GM12878 (cell line): ENCODE data around the gene PTPRN2. TPM values are rescaled to one million over a fixed set of nuclear protein-coding genes. Genes with fewer than 3 reads are reported as not detected.
"Not testable (repeated sequence)": the region's sequence is repeated elsewhere in the genome, so short reads cannot be mapped to it uniquely, and the experiment has no call there.

Experiments
- ATAC-seq: fragments of 200-7000 bp; cut with Tn5 transposase; 3 replicates; pipeline ENCODE4 v1.9.1; 2020; ENCODE audit warnings: mild to moderate bottlenecking, moderate library complexity
- BruUV-seq: library from RNA; stranded (reverse); fragments of 400-500 nt; replicated peaks from 2 replicates; lab custom pipeline; 2021; lab: Mats Ljungman, UMichigan
- CTCF ChIA-PET: fragments of 300-600 bp; sonication (Branson Sonifier 250); formaldehyde crosslinking; extraction: SDS; loops from one replicate; lab custom pipeline; 2021; ENCODE audit warnings: inconsistent platforms; lab: Yijun Ruan, JAX
- POLR2A ChIA-PET: fragments of 350-600 bp; formaldehyde crosslinking; extraction: SDS; loops from one replicate; lab custom pipeline; 2021; ENCODE audit warnings: inconsistent platforms; lab: Charles Lee
- RAD21 ChIA-PET: fragments of 300-600 bp; sonication (Branson Sonifier 250); formaldehyde crosslinking; loops from one replicate; lab custom pipeline; 2023; ENCODE audit warnings: antibody characterized with exemption; ENCODE audit not compliant: unreplicated experiment; lab: Charles Lee
- SMC1A ChIA-PET: fragments of 300-600 bp; sonication (Branson Sonifier 250); formaldehyde crosslinking; loops from one replicate; lab custom pipeline; 2023; ENCODE audit not compliant: unreplicated experiment, uncharacterized antibody; lab: Charles Lee
- DNase-seq: peaks from one replicate; pipeline ENCODE4 v3.0.0-alpha.2; 2011; ENCODE audit warnings: low read depth, low spot score
- FAIRE-seq: peaks from 3 replicates; lab custom pipeline; 2011; peaks lifted over from hg19 to GRCh38; lab: Jason Lieb, UNC
- H2AFZ ChIP-seq: 2 replicates; pipeline ENCODE4 v1.6.0; 2011; ENCODE audit warnings: low read depth, low read length, control low read depth; ENCODE audit not compliant: control insufficient read depth
- H3K27ac ChIP-seq: 2 replicates; pipeline ENCODE4 v1.5.1; 2011; ENCODE audit warnings: control low read depth; ENCODE audit not compliant: control insufficient read depth, insufficient read depth
- H3K27me3 ChIP-seq, 2 experiments: replicated peaks in 1 of 2; 2 replicates each; pipeline versions ENCODE4 v1.6.0 to v1.6.1; 2011; ENCODE audit warnings: low read length in 1 of 2; ENCODE audit not compliant: control insufficient read depth in 2 of 2, insufficient read depth in 2 of 2
- H3K36me3 ChIP-seq, 2 experiments: 2 replicates each; pipeline ENCODE4 v1.5.1; 2011; ENCODE audit warnings: low read length in 1 of 2; ENCODE audit not compliant: control insufficient read depth in 2 of 2, insufficient read depth in 2 of 2
- H3K4me1 ChIP-seq: 2 replicates; pipeline ENCODE4 v1.6.1; 2011; ENCODE audit warnings: mild to moderate bottlenecking, low read length, moderate library complexity, mixed read lengths; ENCODE audit not compliant: control insufficient read depth, insufficient read depth
- H3K4me2 ChIP-seq: 2 replicates; pipeline ENCODE4 v1.6.0; 2011; ENCODE audit warnings: control low read depth; ENCODE audit not compliant: control insufficient read depth, insufficient read depth
- H3K4me3 ChIP-seq: fragments of 200-600 bp; sonication (generic); 2 replicates; pipeline ENCODE4 v1.5.1; 2016
- H3K79me2 ChIP-seq: 2 replicates; pipeline ENCODE4 v1.6.0; 2011; ENCODE audit warnings: low read length; ENCODE audit not compliant: control insufficient read depth, insufficient read depth
- H3K9ac ChIP-seq: 2 replicates; pipeline ENCODE4 v1.8.0; 2011; ENCODE audit warnings: low read length, control low read depth, mixed read lengths; ENCODE audit not compliant: control insufficient read depth, insufficient read depth
- H3K9me3 ChIP-seq: replicated peaks from 3 replicates; pipeline ENCODE4 v1.5.1; 2011; ENCODE audit warnings: mild to moderate bottlenecking, low read length; ENCODE audit not compliant: control insufficient read depth, insufficient read depth
- H4K20me1 ChIP-seq: 2 replicates; pipeline ENCODE4 v1.6.0; 2011; ENCODE audit not compliant: control insufficient read depth, insufficient read depth
- MEF2B ChIP-seq: fragments of 450-650 bp; IDR thresholded peaks from 2 replicates; pipeline ENCODE4 v1.6.1; 2018; ENCODE audit warnings: mild to moderate bottlenecking, moderate library complexity; ENCODE audit not compliant: partially characterized antibody, poor library complexity, severe bottlenecking
- RCOR1 ChIP-seq: conservative IDR thresholded peaks from 2 replicates; pipeline ENCODE4 v1.6.1; 2012; ENCODE audit warnings: low read depth, low read length, improper control_type of control experiment
- ZBTB4 ChIP-seq: fragments of 450-650 bp; formaldehyde crosslinking; IDR thresholded peaks from 2 replicates; pipeline ENCODE4 v1.4.0; 2022; ENCODE audit warnings: mild to moderate bottlenecking, moderate library complexity
- WGBS: methylation state at CpG from one replicate; pipeline ENCODE4 v1.1.6; 2016; ENCODE audit warnings: low lambda C conversion rate; ENCODE audit not compliant: insufficient replicate concordance, insufficient coverage; ENCODE audit errors: missing lambda C conversion rate; 5-methylcytosine and 5-hydroxymethylcytosine counted together
- in situ Hi-C: fragments of 300-500 bp; cut with MboI; formaldehyde crosslinking; loops from 9 replicates; pipeline ENCODE4 v1.14.3; 2018; ENCODE audit warnings: mixed read lengths
- intact Hi-C: fragments of 100-400 bp; cut with micrococcal nuclease; formaldehyde crosslinking; loops from one replicate; pipeline ENCODE4 v1.14.2; 2022; ENCODE audit not compliant: unreplicated experiment
- polyA plus RNA-seq, 11 experiments: library from polyadenylated mRNA; depleted of rRNA in 4 of 11; unstranded in 6 of 11; stranded (reverse) in 5 of 11; fragments of >200 nt; fragmentation: Nextera tagmentation in 4 of 11; fragmentation: Illumina TruSeq in 1 of 11; extraction: Ambion mirVana in 4 of 11; extraction: Trizol in 1 of 11; gene quantifications; 1 replicate in 1 of 11; 2 replicates in 10 of 11; pipeline versions ENCODE4 v1.2.1 to v1.2.3, GENCODE V29; 2011 to 2016; ENCODE audit warnings: inconsistent platforms in 2 of 11, missing spikeins in 2 of 11, low read depth in 1 of 11
- total RNA-seq, 4 experiments: library from RNA; depleted of rRNA in 3 of 4; stranded (reverse); fragments of >200 nt in 3 of 4; fragmentation: Illumina TruSeq in 1 of 4; extraction: Trizol in 1 of 4; gene quantifications; 2 replicates each; pipeline versions ENCODE4 v1.2.1 to v1.2.3, GENCODE V29; 2013 to 2021

Gene PTPRN2
- total and polyA plus RNA-seq, 10 of the 15 experiments (the other 5 are each of a cell fraction or from before 2014, with no cell fraction given) = 5.4 TPM; not detected in 9

GRCh38 chr7:158295966-158296797 is 291.4 kb downstream of the PTPRN2 start (continued):
- no peak for TF ChIP-seq ZBTB4 (CRISPR knock-in tag)
- TF ChIP-seq MEF2B = no peak
- TF ChIP-seq RCOR1 = no peak

- H3K79me2 ChIP-seq, H3K4me2 ChIP-seq, POLR2A ChIA-PET, H2AFZ ChIP-seq, H3K36me3 ChIP-seq, H4K20me1 ChIP-seq, BruUV-seq, H3K9me3 ChIP-seq, FAIRE-seq, intact Hi-C loops, RAD21 ChIA-PET, in situ Hi-C loops, ATAC-seq, H3K9ac ChIP-seq, H3K4me3 ChIP-seq, H3K4me1 ChIP-seq, H3K27ac ChIP-seq, SMC1A ChIA-PET, CTCF ChIA-PET, H3K27me3 ChIP-seq, DNase-seq: not testable (repeated sequence)
- WGBS = 71% methylated on average over 26 of the region's 29 CpGs
These were observed 293.0 kb downstream of the PTPRN2 start for GRCh38 chr7:158294468-158295215.
